A673 (cell line): ENCODE measurements around the gene MYO3A.

Experiments
- CTCF ChIP-seq: fragments of 300-800, 200-600 bp; sonication (generic); conservative IDR thresholded peaks from 2 replicates; pipeline ENCODE4 v1.5.1; 2017; ENCODE audit warnings: low read depth, mild to moderate bottlenecking, antibody characterized with exemption, low read length, moderate library complexity, mixed read lengths
- EZH2 ChIP-seq: fragments of 200-600 bp; sonication (generic); IDR thresholded peaks from 2 replicates; pipeline ENCODE4 v1.6.1; 2017; ENCODE audit warnings: borderline replicate concordance, low read depth, mild to moderate bottlenecking, mixed read lengths, antibody characterized with exemption, low read length; ENCODE audit not compliant: poor library complexity, severe bottlenecking

- TF ChIP-seq EZH2, result no peak
- no peak for TF ChIP-seq CTCF
Measured at GRCh38 chr10:25938405-25938804, 4.4 kb downstream of the MYO3A start.
